D341Med (cell line): ENCODE results near the gene SLC24A4.

ENCODE experiments used
- DNase-seq: peaks from one replicate; pipeline ENCODE4 v3.0.0; 2012; ENCODE audit warnings: low spot score

Gene SLC24A4

DNA sequence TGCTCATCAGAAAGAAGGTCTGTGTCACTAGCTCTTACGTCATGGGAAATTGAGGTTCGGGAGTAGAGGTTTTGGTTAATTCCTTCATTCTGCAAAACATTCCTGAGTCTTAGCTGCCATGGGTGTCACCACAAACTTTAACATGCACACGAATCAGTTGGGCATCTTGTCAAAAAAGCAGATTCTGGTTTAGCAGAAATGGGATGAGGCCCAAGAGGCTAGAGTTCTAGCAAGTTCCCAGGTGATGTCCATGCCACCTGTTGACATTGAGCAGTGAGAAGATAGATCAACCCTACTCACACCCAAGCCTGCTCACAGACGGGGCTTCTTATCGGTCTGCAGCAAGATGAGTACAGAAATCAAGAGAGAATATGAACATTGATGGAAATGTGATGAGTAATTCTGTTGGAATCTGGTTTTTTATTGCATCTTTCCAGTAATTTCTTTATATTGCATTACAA is 179.0 kb downstream of the SLC24A4 start:
- no peak for DNase-seq

GRCh38 chr14:92502541-92503286 is 179.7 kb downstream of the SLC24A4 start:
- no peak for DNase-seq

GRCh38 chr14:92503756-92504491 is 181.0 kb downstream of the SLC24A4 start:
- DNase-seq: no peak

DNA sequence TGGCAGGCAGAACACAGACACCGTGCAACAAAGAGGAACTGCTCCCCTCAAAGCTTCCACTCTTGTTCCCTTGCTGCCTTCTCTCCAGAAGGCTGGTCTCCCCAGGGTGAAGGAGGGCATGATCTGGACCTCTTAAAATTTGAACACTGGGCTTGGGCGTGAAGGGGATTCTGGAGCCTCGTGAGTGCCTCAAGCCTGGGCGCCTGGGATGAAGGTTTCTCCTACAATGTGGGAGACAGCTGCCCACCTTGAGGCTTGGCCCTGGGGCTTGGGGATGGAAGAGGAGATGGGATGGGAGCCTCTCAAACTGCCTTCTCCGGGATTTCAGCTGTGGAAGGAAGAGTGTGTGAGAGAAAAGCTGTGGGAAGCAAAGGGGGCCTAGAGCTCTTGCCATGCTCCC is 182.9 kb downstream of the SLC24A4 start:
- no peak for DNase-seq

DNA sequence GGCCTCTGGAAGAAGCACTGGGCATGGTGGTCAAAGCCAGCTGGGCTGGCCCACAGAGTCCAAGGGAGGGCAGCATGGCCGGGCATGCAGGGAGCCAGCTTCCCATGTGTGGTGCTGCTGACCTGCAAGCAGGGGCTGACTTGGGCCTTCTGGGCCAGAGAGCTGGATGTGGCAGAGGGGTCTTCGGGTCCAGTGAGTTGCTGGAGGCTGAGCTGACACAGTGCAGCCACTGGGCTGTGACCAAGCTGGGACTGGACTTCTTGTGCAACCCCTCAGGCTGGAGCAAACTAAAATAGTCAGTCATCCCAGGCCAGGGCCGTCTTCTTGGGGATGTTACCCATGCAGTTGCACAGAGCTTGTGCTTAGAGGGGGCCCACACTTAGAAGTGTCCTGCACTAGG is 183.3 kb downstream of the SLC24A4 start:
- no peak for DNase-seq

DNA sequence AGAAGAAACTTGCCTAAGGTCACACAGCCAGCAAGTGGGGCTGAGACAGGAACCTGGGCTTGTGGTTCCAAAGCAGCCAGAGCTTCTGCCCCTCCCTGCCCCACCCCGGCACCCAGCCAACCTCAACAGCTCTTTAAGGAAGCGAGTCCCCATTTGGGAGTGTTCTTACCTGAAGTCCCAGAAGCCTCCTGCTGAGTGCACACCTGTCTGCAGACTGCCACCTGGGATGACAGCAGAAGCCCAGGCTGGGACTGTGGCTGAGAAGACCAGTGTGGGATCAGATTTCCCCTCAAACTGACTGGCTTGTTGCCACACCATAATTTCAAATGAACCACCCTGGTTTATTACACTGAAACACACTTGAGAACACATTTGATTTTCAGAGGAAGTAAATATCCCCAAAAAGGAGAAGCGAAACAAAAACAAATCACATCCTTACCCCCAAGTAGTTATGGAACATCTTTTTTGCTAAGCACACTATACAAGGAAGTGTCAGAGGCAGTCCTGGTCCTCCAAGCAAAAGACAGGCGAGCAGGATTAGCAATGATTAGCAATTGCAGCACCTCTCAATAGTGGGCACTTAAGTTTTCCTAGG is 184.3 kb downstream of the SLC24A4 start:
- no peak for DNase-seq

DNA sequence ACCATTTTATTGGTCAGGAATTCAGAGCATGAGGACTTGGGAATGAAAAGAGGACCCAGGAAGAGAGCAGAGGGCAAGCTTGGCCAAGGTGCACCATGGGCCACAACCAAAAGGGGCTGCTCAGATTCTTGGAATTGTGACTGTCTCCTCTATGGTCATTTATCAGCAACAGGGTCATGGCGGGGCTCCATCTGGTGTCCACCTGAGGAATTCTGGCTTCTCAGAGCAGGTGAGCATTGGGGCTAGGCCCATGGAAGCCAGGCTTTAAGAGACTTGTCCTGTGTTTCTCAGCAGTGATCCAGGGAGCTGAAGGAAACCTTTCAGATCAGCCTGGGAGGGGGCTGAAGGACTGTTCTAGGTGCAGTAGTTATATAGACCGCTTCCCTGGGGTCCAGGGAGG is 188.0 kb downstream of the SLC24A4 start:
- no peak for DNase-seq

- no peak for DNase-seq
Observed at GRCh38 chr14:92511453-92512238, 188.7 kb downstream of the SLC24A4 start.

DNA sequence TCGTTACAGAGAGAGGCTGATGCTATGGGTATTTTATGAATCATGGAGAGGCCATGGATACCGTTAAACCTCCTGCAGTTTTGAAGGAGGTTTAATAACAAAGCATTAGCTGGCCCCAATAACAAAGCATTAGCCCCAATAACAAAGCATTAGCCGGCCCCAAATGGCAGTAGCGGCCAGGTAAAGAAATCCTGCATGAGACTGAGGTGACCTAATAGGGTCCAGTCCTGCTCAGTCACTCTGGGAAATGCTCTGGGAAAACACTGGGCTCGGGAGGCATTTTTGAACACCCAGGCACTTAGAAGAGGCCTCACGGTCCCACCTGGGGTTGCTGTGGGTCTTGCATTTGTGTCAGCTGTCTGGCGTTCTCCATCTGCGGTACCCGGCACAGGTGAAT is 189.8 kb downstream of the SLC24A4 start:
- DNase-seq: no peak

DNA sequence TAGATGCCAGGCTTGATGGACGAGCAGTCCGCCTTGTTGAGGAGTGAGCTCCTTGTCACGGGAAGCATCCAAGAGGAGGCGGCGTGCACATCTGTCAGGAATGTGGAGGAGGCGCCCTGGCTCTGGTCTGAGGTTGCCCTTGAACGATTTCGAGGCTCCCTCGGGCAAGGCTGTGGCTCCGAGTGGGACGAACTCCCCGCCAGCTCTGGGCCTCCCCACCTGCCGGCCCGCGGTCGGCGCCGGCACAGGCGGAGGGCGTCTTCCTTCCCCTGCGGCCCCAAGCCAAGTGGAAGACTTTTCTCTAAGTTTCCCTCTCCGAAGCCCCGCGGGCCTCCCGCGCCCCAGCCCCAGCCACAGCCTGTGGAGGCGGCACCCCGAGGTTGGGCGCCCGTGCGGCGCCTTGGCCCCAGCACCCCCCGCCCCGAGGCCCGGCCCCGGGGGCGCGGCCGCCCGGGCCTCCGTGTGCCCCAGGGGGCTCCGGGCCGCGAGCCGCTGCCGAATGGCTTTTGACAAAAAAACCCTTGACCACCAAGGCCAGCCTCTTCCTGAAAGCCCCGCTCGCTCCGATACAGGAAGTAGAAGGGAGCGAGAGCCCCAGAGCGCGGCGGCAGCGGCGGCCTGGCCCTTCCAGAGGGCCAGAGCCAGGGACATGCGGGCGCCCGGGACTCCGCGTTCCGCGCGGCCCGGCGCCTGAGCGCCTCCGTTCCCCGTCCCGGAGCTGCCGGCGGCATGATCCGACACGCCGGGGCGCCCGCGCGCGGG is 190.4 kb downstream of the SLC24A4 start, which contains the start of gene RIN3:
Gene RIN3 (plus strand): TSS at position 578 of the 762 bp plus-strand sequence. CDS start 152 bp downstream, at position 730.
- no peak for DNase-seq

DNA sequence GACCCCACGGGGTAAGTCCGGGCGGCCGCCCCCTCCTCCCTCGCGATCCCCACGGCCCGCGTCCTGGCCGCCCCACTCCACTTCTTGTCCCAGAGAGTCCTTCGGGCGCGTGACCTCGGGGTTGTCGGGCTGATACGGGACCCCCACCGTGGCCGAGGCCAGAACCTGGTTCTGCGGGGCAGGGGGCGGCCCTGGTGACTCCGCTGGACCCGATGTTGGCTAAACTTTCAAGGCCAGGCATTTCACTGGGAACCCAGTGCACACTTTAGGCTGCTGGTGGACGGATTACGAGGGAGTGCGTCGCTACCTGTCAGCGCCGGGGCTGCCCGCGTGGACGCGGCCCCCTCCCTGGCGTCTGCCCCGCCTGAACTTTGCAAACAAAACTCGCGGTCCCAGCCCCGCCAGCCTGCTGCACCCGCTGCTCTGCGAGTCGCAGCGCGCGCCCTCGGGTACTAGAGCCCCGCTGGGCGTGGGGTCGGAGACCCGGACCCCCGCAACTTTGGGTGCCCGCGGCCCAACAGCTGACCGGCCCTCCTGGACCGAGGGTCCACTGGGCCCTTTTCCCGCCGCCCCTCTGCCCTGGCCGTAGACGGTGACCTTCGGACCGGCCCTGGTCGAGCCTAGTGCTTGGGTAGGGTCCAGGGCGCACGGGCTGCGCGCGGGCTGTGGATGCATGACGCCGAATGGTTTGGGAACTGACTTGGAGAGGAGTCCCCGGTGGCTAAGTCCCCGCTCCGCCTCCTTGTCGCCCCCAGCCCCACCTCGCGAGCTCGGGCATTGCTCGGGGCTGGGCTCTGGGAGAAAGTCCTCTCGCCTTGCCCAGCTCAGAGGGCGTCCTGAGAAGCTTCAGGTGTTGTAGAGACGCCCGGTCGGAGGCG is 191.2 kb downstream of the SLC24A4 start:
- no peak for DNase-seq

- DNase-seq: no peak
Observed at GRCh38 chr14:92514844-92515514, 192.0 kb downstream of the SLC24A4 start.

DNA sequence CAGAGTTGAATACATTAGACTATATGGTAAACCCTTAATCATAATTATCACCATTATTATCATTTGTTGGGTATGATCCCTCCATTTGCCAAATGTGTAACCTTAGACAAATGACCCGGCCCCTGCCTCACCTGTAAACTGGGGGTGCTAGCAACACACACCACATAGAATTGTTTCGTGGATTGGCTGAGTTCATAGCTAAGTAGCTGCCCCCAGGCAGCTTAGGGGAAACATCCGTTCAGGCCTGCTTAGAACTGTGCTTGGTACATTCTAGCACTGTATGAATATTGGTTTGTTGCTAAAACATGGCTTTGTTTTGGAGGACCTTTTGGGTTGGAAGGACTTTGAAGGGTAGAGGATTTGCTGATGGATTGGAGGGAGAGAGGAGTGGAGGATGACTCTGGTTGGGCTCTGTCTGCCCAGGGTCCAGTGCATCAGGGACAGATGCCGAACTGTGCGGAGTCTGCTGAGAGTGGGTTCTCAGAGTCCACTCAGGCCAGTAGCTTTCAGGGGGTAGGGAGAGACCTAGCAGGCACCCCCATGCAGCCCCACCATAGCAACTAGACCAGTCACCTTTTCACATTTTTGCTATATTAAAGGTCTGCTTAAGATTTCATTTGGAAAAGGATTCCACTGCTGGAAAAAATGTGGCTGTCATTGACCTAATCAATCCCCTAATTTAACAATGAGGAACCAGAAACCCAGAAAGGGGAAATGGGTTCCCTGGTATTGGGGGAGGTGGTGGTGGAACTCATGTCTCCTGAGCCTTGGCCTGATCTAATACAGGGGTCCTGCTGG is 192.8 kb downstream of the SLC24A4 start:
- no peak for DNase-seq

GRCh38 chr14:92516344-92516965 is 193.5 kb downstream of the SLC24A4 start:
- no peak for DNase-seq

- no peak for DNase-seq
Observed at GRCh38 chr14:92516966-92517506, 194.1 kb downstream of the SLC24A4 start.

DNA sequence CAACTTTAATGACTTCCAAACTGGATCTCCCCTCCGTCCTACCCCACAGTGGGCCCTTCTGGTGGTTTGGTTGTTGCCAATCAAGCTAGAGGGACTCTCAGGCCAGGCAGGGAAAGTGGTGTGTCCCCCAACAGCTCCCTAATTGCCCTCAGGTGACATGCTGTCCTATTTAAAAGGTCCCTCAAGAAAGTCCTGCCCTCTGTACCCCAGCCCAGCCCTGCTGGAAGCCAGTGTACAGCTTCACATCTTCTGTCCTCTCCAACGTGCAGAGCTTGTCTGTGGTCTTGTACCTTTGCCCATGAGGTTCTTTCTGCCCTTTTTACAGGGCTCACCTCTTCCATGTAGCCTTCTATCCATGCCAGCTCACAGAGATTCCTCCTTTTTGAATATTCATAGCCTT is 194.8 kb downstream of the SLC24A4 start:
- no peak for DNase-seq

DNA sequence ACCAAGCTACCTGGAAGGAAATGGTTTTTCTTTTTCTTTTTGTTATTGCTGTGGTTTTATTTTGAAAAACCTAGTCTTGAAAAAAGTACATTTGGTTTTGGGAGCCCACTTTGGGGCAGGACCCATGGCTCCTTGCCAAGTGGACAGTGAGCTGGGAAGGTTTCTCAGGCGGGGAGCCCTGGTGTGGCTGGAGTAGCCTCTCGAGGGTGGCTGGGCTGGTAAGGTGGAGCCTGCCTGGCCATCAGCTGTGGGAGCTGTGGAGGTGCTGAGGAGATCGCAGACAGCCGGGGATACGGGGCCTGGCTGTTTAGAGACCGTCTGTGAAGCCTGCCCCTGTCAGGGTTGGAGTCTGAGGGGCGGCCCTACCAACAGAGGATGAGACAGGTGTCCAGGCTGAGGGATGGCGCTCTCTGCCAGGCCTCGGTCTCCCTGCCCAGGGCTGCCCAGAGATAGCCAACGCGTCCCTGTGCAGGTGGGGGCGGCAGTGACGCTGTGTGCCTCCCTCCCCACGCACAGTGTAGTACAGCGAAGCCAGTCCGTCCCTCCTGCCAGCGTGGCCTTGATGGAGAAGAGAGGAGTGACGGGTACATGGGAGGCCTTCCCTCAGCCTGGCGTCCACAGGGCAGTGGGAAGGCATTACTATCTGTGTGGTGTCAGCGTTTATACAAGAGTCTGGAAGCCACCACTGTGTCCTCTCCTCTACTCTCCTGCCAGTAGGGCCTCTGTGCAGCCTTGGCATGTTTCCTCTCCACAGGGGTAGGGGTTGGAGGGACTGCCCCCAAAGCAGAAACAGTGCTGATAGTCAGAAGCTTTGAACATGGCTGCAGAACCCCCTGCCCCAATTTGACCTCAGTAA is 196.5 kb downstream of the SLC24A4 start:
- DNase-seq: no peak
